ENCODE data around the gene SYNGAP1. TPM values are rescaled to one million over a fixed set of nuclear protein-coding genes. Genes with fewer than 3 reads are reported as not detected.

Gene SYNGAP1
- total and polyA plus RNA-seq, 2 of the 8 experiments (the other 6 are each of a cell fraction or from before 2014, with no cell fraction given), result 31.0 to 101 TPM

DNA sequence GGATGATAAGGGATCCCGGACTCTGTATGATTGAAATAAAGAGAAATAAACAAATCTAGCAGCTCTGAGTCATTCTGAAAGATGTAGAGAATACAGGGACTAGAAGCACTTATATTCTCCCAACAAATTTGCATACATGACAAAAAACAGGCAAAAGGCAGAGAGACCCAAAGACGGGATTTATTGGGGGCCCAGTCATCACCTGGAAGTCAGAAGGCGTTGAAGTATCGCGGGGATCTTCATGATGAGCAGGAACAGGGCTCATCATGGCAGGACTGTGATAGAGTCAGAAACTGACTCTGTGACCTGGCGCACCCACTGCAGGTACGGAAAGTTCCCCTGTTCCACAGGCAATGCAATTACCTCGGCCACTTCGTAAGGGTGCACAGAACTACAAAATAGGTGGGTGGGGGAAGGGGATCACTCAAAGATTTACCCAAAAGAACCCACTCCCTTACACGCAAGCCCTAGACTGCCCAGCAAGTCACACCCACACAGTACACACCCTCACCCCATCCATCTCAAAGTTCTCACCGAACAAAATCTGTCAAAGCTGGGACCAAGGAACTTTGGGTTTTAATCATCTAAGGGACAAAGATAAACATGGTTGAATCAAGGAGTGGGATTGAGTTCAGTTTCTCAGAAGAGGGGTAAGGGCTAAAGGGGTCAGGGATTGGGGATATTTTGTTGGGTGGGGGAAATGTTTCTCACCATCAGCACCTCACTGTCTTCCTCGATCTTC is 3.3 kb upstream of the SYNGAP1 start:
- no peak overlapping the region for H4K5ac ChIP-seq (ENCODE audit: insufficient read length, low read depth, low read length)
- no peaks in the 10 kb centered on the region for H3K27me3 ChIP-seq (replicated peaks in 1 of 4; ENCODE audit: control insufficient read depth in 3 of 4, extremely low read depth in 1 of 4, insufficient read depth in 3 of 4, low read length in 3 of 4)
- ChIA-PET POLR2A (ENCODE audit: partially characterized antibody) (interaction anchor here (1.5 to 4.4 kb wide), 8 partner anchors 9 to 140 kb away, joined by 3 to 82 read pairs (median 8); partner anchors contain the start of genes B3GALT4 and ZBTB9), CTCF (ENCODE audit: partially characterized antibody) (interaction anchor here (1.1 to 5.7 kb wide), 5 partner anchors 8 to 119 kb away, joined by 3 to 37 read pairs (median 4); no protein-coding TSS in a partner anchor)
- 0 out of 2 replicates have a peak overlapping the region, but pooled peaks have one; percentile 45 for H4K8ac ChIP-seq (ENCODE audit: extremely low read depth, insufficient read depth, low read length)
- peaks cover 10% of the 10 kb centered on the region; the same call in 1 of the 2 replicates for H3K79me1 ChIP-seq (ENCODE audit: low read depth, low read length)
- H3K4me2 ChIP-seq (ENCODE audit: insufficient read depth in 1 of 2, low read depth in 2 of 2, low read length in 2 of 2), result peak overlapping the region; percentile 89 to 93
- peaks cover 22% of the 10 kb centered on the region for H3K23me2 ChIP-seq (ENCODE audit: low read depth, low read length)
- peaks cover 16 to 43% of the 10 kb centered on the region in 2 experiments for H3K79me2 ChIP-seq (ENCODE audit: control insufficient read depth in 1 of 2, insufficient read depth in 2 of 2, low read length in 2 of 2)
- H2BK5ac ChIP-seq (ENCODE audit: low read depth, low read length), result no peak overlapping the region
- H3K9me3 ChIP-seq (ENCODE audit: insufficient read depth in 2 of 2, low read depth in 1 of 2, low read length in 1 of 2), result no peaks in the 10 kb centered on the region
- H3K23ac ChIP-seq (ENCODE audit: insufficient read length), result no peak overlapping the region
- H2BK12ac ChIP-seq (ENCODE audit: low read depth, low read length), result no peak overlapping the region
- H3K18ac ChIP-seq (ENCODE audit: extremely low read depth, low read length), result no peak overlapping the region
- FAIRE-seq (no peak), DNase-seq (ENCODE audit: low read depth in 1 of 2, low spot score in 2 of 2) (no peak)
- H4K20me1 ChIP-seq (replicated peaks in 1 of 2; ENCODE audit: control insufficient read depth in 1 of 2, insufficient read depth in 2 of 2, low read length in 2 of 2), result peaks cover 4 to 17% of the 10 kb centered on the region in 2 experiments
- peaks cover 8 to 34% (median 15%) of the 10 kb centered on the region in 4 experiments for H3K4me1 ChIP-seq (replicated peaks in 1 of 4; ENCODE audit: control insufficient read depth in 3 of 4, insufficient read depth in 4 of 4, low read length in 3 of 4)
- H2BK120ac ChIP-seq (replicated peaks; ENCODE audit: low read depth, low read length), result no peak overlapping the region
- no peak overlapping the region for H2AFZ ChIP-seq (ENCODE audit: low read length)
- H3K4me3 ChIP-seq (ENCODE audit: extremely low read depth in 1 of 4, insufficient read depth in 2 of 4, low read depth in 3 of 4, low read length in 4 of 4), result peak overlapping the region; percentile 75 to 99 (median 93)
- peak overlapping the region; percentile 79 for H3K27ac ChIP-seq (ENCODE audit: low read depth, low read length)
- H2BK15ac ChIP-seq (ENCODE audit: low read length), result no peak overlapping the region
- H3K14ac ChIP-seq (ENCODE audit: insufficient read length), result no peak overlapping the region
- WGBS, 2 experiments (ENCODE audit: extremely low coverage in 1 of 2, insufficient coverage in 1 of 2, insufficient read length in 1 of 2, insufficient replicate concordance in 2 of 2, low coverage in 1 of 2, low lambda C conversion rate in 2 of 2, missing lambda C conversion rate in 1 of 2), result 72% methylated on average over 12 of the region's 12 CpGs; no CpG with 5 or more reads in 1 of the 2 experiments
- H3K56ac ChIP-seq (replicated peaks; ENCODE audit: insufficient read length, low read depth, low read length), result no peak overlapping the region
- H2BK20ac ChIP-seq (ENCODE audit: low read length), result no peak overlapping the region
- TF ChIP-seq SUZ12 (IDR thresholded peaks at IDR 0.05; ENCODE audit: low read length), result no peak
- TF ChIP-seq SP1 (IDR thresholded peaks at IDR 0.05; ENCODE audit: low read depth, low read length), result 0 out of 2 replicates have a peak, but pooled peaks have one; percentile 10
- peak overlapping the region; percentile 51 to 89 (median 86); a peak in 6 of 7 replicates for H3K9ac ChIP-seq (replicated peaks in 1 of 4; ENCODE audit: extremely low read depth in 1 of 4, low read depth in 3 of 4, low read length in 3 of 4)
- H3K4ac ChIP-seq (replicated peaks; ENCODE audit: insufficient read length, low read depth, low read length), result no peak overlapping the region
- no peak overlapping the region for H2AK5ac ChIP-seq (ENCODE audit: low read depth, low read length)
- no peak overlapping the region for H4K91ac ChIP-seq (replicated peaks; ENCODE audit: insufficient read length, low read length)
- peaks cover 7 to 45% (median 29%) of the 10 kb centered on the region in 4 experiments; a peak in 7 of 8 replicates for H3K36me3 ChIP-seq (ENCODE audit: control insufficient read depth in 2 of 4, insufficient read depth in 4 of 4, low read length in 3 of 4)
